GM13976 (cell line): Measurements from ENCODE around the gene GRID1.

Source experiments
- DNase-seq: peaks from one replicate; pipeline ENCODE4 v3.0.0; 2012; ENCODE audit warnings: low spot score
- in situ Hi-C: fragments of 300-500 bp; cut with MboI; formaldehyde crosslinking; loops from one replicate; pipeline ENCODE4 v1.12.0; 2022; ENCODE audit warnings: low sequenced_read_pairs, mixed read lengths, inconsistent platforms; ENCODE audit not compliant: unreplicated experiment
- TF ChIP-seq, protein P1 (sequence below): IDR thresholded peaks from 2 replicates; pipeline ENCODE4 v1.5.1; 2012; ENCODE audit warnings: borderline replicate concordance, mild to moderate bottlenecking; ENCODE audit not compliant: insufficient read depth; ENCODE audit errors: extremely low read depth, missing control alignments, control extremely low read depth

The GRID1 gene

DNA sequence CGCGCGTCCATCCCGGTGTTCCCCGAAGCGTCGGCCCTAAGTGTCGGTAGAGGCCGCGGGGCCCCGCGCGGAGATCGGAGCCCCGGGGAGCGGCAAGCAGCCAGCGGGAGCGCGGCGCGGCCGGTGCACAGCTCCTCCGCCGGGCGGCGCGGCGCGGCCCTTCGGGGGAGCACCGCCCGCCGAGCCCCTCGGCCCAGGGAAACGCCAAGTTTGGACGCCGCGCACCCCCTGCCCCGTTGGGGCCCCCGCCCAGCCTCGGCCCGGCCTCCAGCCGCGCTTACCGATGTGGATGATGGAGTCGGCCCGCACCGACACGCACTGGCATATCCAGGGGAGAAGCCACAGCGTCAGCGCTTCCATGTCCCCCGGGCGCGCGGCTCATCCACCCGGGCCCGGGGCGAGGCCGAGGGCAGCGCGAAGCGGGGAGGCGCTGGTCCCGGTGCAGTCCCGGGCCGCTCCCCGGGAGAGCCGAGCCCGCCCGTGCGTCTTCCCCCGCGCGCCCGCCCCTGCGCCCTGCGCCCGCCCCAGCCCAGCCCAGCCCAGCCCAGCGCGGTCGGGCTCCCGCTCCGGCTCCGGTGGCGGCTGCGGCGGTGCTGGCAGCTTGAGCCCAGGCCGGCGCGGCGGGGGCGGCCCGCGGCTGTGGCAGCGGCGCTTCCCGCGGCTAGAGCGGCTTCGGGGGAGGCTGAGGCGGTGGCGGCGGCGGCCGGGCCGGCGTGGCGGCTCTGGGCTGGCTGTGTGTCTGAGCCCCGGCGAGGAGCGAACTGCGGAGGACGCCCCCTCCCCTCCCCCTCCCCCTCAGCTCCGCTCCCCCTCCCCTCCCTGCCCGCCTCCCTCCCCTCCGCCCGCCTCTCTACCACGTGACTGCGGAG lies at the start of gene GRID1:
Gene GRID1, minus strand, starts transcription at position 763 of the 869 bp plus-strand sequence.
- in situ Hi-C loops = no loop called here
- DNase-seq = peak; percentile 77
- TF ChIP-seq, protein P1, sequence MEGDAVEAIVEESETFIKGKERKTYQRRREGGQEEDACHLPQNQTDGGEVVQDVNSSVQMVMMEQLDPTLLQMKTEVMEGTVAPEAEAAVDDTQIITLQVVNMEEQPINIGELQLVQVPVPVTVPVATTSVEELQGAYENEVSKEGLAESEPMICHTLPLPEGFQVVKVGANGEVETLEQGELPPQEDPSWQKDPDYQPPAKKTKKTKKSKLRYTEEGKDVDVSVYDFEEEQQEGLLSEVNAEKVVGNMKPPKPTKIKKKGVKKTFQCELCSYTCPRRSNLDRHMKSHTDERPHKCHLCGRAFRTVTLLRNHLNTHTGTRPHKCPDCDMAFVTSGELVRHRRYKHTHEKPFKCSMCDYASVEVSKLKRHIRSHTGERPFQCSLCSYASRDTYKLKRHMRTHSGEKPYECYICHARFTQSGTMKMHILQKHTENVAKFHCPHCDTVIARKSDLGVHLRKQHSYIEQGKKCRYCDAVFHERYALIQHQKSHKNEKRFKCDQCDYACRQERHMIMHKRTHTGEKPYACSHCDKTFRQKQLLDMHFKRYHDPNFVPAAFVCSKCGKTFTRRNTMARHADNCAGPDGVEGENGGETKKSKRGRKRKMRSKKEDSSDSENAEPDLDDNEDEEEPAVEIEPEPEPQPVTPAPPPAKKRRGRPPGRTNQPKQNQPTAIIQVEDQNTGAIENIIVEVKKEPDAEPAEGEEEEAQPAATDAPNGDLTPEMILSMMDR = no peak

DNA sequence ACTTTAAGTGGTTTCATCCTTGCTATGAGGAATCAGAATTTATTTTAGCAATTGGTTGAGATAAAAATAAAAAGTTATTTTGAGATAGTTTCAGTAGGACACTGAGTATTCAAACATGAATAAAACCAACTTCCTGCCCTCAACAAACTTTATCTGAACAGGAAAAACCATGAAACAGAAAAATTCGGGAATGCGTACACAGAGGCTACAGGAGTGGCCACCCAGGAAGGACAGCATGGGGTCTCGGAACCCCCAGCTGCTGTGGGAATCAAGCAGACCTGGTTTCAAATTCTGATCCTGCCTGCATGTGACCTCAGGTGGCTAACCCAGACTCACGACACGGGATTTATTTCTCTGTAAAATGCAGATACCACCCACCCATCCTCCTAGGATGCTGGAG lies 49.0 kb upstream of the GRID1 start:
- in situ Hi-C loops = no loop called here
- no peak for DNase-seq
- TF ChIP-seq, protein P1 = no peak

DNA sequence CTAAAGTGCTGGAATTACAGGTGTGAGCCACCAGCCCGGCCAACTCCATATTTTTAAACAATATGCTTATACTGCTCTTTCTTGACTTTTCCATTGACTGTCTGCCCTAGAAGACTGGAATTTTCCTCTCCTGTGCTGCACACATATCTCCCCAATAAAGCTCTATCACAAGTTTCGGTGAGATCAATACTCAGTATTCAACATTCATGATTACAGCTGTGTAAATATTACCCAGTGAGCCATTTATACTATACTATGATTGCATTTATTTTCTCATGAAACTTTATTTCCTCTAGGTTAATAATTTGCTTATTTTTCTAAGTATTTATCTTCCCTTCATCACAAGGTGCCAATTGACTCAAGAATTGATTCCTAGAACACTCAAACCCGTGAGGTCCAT lies 48.5 kb upstream of the GRID1 start:
- no peak for DNase-seq
- TF ChIP-seq, protein P1 = no peak
- in situ Hi-C loops = no loop called here

DNA sequence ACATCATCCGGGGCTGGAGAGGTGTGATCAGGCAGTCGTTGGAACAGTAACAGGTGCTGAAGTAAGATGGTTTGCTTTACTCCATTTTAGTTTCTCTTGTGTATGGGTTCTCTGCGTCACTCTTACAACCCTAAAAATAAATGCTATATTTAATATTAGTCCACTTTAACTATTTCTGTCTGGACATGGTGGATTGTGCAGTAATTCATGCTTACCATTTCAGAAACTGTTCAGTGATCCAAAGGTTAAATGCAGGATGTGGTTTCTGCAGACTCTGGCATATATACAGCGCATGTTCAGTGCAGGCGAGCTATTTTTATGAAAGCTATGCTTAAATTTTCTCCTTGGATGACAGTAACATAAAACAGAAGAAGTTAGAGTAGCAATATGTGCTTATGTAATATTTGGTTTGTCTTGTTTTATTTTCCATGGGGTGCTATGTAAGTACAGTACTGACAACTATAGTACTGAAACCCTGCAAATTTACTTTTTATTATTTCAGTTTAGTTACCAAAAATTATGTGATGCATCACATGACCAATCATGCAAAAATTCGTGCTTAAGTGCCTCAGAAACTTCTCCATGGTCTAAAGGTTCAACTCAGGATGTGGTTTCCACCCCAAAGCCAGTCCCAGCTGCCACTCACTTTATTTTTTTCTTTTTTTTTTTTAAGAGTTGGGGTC lies 46.6 kb upstream of the GRID1 start:
- DNase-seq = peak; percentile 67
- in situ Hi-C loops = no loop called here
- TF ChIP-seq, protein P1 = no peak

DNA sequence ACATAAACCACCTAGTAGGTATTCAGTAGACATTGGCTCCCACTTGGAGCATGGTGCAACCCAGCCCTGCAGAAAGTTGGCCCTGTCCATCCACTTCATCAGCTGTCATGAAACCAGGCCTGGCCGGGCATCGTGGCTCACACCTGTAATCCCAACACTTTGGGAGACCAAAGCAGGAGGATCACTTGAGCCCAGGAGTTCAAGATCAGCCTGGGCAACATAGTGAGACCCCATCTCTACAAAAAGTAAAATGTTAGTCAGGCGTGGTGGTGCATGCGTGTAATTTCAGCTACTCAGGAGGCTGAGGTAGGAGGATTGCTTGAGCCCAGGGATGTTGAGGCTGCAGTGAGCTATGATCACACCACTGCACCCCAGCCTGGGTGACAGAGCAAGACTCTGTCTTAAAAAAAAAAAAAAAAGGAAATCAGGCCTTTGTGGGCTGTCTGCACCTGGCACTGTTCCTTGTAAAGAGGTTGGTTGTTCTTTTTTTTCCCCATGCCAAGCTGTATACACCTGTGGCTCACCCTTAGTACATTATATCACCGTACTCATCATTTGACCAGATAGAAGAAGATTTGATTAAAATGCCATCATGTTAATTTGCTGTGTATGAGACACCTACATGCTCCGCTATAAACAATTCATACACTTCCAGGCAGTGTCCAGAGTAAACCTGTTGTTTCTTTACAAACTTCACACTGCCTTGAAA lies 45.4 kb upstream of the GRID1 start:
- in situ Hi-C loops = no loop called here
- no peak for DNase-seq
- TF ChIP-seq, protein P1 = no peak

DNA sequence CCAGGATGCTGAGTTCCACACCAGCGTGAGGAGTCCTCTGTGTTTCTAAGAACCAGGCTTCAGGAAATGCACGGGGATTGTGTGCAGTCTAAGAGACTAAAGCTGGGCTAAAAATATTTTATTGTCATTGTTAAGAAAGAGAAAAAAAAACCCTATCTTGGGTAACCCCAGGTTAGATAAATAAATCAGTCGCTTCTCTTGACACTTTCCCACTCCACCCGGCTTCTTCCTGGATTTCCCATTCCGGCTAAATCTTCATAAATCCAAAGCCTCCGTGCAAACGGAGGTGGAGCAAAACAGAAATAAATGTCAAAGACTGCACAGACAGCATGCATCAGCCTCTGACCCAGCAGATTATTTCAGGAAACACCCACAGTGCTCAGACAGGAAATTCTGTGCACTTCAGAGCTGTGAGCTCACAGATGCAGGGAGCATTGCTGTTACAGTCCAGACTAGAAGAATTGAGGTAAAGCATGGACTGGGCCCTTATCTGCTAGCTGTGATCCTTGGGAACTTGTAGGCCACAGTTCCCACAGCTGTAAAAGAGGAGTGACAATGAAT lies 44.8 kb upstream of the GRID1 start:
- peak; percentile 47 for DNase-seq
- TF ChIP-seq, protein P1 = no peak
- in situ Hi-C loops = no loop called here
